HG03378 (cell line): ENCODE measurements around the gene NASP.

Source experiments
- ATAC-seq: cut with Tn5 transposase; IDR thresholded peaks from one replicate; pipeline ENCODE4 v1.9.1; 2021; ENCODE audit warnings: mild to moderate bottlenecking, moderate library complexity; ENCODE audit not compliant: unreplicated experiment

Gene NASP

DNA sequence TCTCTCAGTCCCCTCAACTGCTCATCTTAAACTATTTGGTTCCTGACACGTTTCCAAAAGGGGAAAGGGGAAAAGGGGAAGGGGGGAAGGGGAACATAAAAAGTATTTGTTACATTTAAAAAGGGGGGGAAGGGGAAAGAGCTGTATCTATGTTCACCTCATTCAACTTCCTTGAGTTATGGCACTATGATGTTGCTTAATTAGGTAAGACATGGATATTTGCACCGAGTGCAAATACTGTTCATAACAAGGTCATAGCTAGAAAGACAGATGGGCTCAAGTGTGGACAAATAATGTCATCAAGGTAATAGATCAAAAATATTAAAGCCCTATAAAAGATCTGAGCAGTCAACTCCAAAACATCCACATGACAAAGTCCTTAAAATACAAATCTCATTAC lies 76.5 kb downstream of the NASP start:
- no peak for ATAC-seq

DNA sequence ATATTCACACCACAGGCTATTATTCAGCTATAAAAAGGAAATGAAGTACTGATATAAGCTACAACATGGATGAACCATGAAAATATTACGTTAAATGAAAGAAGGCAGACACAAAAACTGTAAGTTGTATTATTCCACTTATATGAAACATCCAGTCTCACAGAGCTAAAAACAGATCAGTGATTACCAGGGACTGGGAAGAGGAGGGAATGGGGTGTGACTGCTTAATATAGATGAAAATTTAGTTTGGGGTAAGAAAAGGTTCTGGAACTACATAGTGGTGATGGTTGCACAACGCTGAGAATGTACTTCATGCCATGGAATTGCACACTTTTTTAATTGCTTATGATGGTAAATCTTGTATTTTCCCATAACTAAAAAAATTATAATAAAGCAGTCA lies 83.0 kb downstream of the NASP start:
- no peak for ATAC-seq

DNA sequence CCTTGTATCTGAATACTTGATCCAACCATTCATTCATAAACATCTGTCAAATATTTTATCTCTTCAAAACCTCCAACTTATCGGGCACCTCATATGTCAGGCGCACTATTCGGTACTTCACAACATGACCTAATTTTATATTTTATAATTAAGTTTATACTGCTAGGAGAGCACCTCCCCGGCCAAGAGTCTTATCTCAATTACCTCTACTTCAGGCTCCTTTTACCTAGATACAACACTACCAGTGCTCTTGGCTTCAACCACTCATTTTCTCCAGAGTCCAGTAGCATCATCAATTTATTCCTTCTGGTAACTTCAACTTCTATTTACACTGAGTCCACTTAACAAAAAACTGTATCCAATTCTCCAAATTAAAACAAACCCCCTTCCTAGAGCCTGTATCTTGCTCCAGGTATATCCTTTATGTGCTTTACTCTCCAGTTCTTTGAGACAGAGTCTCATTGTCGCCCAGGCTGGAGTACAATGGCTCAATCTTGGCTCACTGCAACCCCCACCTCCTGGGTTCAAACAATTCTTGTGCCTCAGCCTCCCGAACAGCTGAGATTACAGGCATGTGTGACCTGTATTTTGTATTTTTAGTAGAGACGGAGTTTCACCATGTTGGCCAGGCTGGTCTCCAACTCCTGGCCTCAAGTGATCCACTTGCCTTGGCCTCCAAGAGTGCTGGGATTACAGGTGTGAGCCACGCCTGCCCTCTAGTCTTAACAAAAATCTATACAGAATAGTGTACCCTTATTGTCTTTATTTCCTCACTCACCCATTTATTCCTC lies 83.7 kb downstream of the NASP start:
- no peak for ATAC-seq
